ENCODE results near the gene MTRF1. TPM values are rescaled to one million over a fixed set of nuclear protein-coding genes. Genes with fewer than 3 reads are reported as not detected.

The MTRF1 gene
- total RNA-seq, 2 experiments from 2014 or later = 24.9 to 31.3 TPM

DNA sequence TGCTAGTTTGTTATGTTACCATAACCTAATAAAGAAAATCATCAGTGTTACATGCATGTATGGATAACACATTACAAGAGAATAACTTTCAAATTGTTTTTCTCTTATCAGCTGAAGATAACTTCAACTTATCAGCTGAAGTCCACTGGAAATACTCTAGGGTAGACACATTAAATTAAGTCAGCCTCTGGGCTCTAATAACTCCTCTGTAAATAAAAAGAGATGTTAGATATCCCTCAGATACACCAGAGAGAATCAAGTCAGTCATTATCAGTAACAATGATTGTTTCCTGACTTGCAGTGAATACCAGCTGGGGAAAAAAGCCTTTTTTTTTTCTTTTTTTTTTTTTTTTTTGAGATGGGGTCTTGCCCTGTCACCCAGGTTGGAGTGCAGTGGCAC lies 67.4 kb downstream of the MTRF1 start:
- no peaks in the 10 kb centered on the region for H4K20me1 ChIP-seq (ENCODE audit: insufficient read depth, low read length)
- no peak for TF ChIP-seq EZH2phosphoT487 (IDR thresholded peaks at IDR 0.05; ENCODE audit: borderline replicate concordance, low read depth, low read length)
- TF ChIP-seq, protein P1, sequence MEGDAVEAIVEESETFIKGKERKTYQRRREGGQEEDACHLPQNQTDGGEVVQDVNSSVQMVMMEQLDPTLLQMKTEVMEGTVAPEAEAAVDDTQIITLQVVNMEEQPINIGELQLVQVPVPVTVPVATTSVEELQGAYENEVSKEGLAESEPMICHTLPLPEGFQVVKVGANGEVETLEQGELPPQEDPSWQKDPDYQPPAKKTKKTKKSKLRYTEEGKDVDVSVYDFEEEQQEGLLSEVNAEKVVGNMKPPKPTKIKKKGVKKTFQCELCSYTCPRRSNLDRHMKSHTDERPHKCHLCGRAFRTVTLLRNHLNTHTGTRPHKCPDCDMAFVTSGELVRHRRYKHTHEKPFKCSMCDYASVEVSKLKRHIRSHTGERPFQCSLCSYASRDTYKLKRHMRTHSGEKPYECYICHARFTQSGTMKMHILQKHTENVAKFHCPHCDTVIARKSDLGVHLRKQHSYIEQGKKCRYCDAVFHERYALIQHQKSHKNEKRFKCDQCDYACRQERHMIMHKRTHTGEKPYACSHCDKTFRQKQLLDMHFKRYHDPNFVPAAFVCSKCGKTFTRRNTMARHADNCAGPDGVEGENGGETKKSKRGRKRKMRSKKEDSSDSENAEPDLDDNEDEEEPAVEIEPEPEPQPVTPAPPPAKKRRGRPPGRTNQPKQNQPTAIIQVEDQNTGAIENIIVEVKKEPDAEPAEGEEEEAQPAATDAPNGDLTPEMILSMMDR (conservative IDR thresholded peaks at IDR 0.05; ENCODE audit: low read length) = no peak
- peaks cover 18% of the 10 kb centered on the region for H3K4me1 ChIP-seq (ENCODE audit: insufficient read depth, low read length, poor library complexity, severe bottlenecking)
- no peak overlapping the region for H3K4me3 ChIP-seq (ENCODE audit: low read depth, low read length, poor library complexity, severe bottlenecking)
- H3K79me2 ChIP-seq (ENCODE audit: insufficient read depth, low read depth, low read length) = no peaks in the 10 kb centered on the region
- no peak for DNase-seq (ENCODE audit: low spot score)
- H3K27ac ChIP-seq (ENCODE audit: low read depth, low read length, poor library complexity, severe bottlenecking) = no peak overlapping the region
- intact Hi-C loops (cut with micrococcal nuclease; ENCODE audit: unreplicated experiment) = no loop called here
- H2AFZ ChIP-seq (ENCODE audit: low read length) = no peak overlapping the region
- no peak overlapping the region for H3K4me2 ChIP-seq (ENCODE audit: low read length)
- no peaks in the 10 kb centered on the region; the same call in 1 of the 2 replicates for H3K9me3 ChIP-seq (ENCODE audit: low read length)
- no peaks in the 10 kb centered on the region for H3K36me3 ChIP-seq (ENCODE audit: insufficient read depth, low read length)
- POLR2A ChIA-PET = interaction anchor here (0.5 to 1.0 kb wide), 4 partner anchors 96 to 1313 kb away, joined by 3 to 4 read pairs (median 4); no protein-coding TSS in a partner anchor
- CTCF ChIA-PET (ENCODE audit: unreplicated experiment) = no interaction called here
- H3K9me2 ChIP-seq (ENCODE audit: insufficient read depth, low read length) = no peaks in the 10 kb centered on the region
- no TSS peak for BruUV-seq (replicated peaks)

DNA sequence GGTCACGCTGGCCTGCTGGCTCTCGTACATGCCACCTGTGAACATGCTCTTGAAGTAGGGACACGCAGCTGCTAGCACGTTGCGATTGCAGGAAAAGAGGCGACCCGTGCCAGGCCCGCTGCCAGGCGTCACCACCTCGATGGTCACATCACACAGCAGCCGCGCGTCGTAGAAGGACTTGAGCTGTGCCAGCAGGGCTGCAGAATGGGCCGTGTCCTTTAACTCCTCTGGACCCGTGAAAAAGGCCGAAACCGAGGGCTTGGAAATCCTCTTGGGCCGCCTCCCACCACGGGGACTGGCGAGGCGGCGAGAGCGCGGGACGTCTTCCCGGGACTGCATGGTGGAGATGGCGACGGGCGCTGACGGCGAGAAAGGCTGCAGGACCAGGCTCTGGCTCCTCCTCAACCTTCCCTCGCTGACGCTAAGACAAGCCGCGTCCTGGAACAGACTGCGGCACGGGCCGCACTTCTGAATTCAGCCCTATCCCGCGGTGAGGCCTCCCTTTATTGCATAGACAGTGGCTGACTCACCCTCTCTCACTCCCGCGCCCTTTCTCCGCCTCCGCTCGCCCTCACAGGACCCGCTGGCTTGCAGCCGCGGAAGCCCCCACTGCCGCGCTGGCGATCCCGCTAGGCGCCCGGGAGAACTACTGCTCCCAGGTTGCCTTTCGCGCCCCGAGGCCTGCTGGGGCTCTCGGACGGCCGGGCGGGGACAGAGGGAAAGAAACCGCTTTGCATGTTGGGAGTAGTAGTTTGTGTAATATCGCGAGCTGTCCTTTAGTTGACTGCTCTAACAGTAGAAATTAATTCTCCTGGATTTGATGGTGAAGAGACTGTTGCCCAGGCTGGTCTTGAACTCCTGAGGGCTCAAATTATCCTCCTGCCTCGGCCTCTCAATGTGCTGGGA lies 69.2 kb downstream of the MTRF1 start, which contains the start of gene KBTBD7:
KBTBD7 (minus strand) TSS at position 651 of the 906 bp plus-strand sequence; CDS start at position 339, 312 bp downstream.
- Histone ChIP-seq H3K36me3 (ENCODE audit: insufficient read depth, low read length) (no peaks in the 10 kb centered on the region), H3K4me2 (ENCODE audit: low read length) (peak within 1 kb of the TSS; percentile 69), H4K20me1 (ENCODE audit: insufficient read depth, low read length) (no peaks in the 10 kb centered on the region), H3K9me2 (ENCODE audit: insufficient read depth, low read length) (peaks cover 5% of the 10 kb centered on the region; the same call in 1 of the 2 replicates), H3K27ac (ENCODE audit: low read depth, low read length, poor library complexity, severe bottlenecking) (no peak within 1 kb of the TSS), H3K4me3 (ENCODE audit: low read depth, low read length, poor library complexity, severe bottlenecking) (peak within 1 kb of the TSS; percentile 70), H3K9me3 (ENCODE audit: low read length) (no peaks in the 10 kb centered on the region; the same call in 1 of the 2 replicates), H3K79me2 (ENCODE audit: insufficient read depth, low read depth, low read length) (no peaks in the 10 kb centered on the region), H2AFZ (ENCODE audit: low read length) (peak within 1 kb of the TSS; percentile 98), H3K4me1 (ENCODE audit: insufficient read depth, low read length, poor library complexity, severe bottlenecking) (peaks cover 5% of the 10 kb centered on the region)
- ChIA-PET CTCF (ENCODE audit: unreplicated experiment) (no interaction called here), POLR2A (no interaction called here)
- DNase-seq (ENCODE audit: low spot score) = peak; percentile 87
- no peak for TF ChIP-seq EZH2phosphoT487 (IDR thresholded peaks at IDR 0.05; ENCODE audit: borderline replicate concordance, low read depth, low read length)
- TF ChIP-seq, protein P1 (conservative IDR thresholded peaks at IDR 0.05; ENCODE audit: low read length) = no peak
- intact Hi-C loops (cut with micrococcal nuclease; ENCODE audit: unreplicated experiment) = loop anchor here (1.0 kb wide), 1 partner anchor 62 kb away; the partner anchor contains the start of gene KBTBD6
- no TSS peak for BruUV-seq (replicated peaks)
